ENCODE results near the gene WDTC1.

Gene WDTC1

GRCh38 chr1:27321813-27322568 lies 87.6 kb downstream of the WDTC1 start, which contains the start of gene TMEM222:
Gene TMEM222 (plus strand): TSS chr1:27322163. CDS start chr1:27322198, 35 bp downstream.
- H3K4me3 ChIP-seq (ENCODE audit: low read depth, low read length), result peak within 1 kb of the TSS; percentile 96
- no peak for TF ChIP-seq CTCF (IDR thresholded peaks at IDR 0.05)
- H2AFZ ChIP-seq, result peak within 1 kb of the TSS; percentile 98
- no peaks in the 10 kb centered on the region for H3K9me3 ChIP-seq (ENCODE audit: control insufficient read depth, low read length)
- H3K79me2 ChIP-seq, result peaks cover 8% of the 10 kb centered on the region
- no peaks in the 10 kb centered on the region for H3K27me3 ChIP-seq (ENCODE audit: control insufficient read depth, insufficient read depth, low read length)
- peak within 1 kb of the TSS; percentile 92 for H3K27ac ChIP-seq
- no peaks in the 10 kb centered on the region for H3K36me3 ChIP-seq (ENCODE audit: control insufficient read depth, insufficient read depth, low read length)
- peak within 1 kb of the TSS; percentile 80 for H3K9ac ChIP-seq
- no peaks in the 10 kb centered on the region for H3K4me1 ChIP-seq
- peak within 1 kb of the TSS; percentile 94 for H3K4me2 ChIP-seq (ENCODE audit: low read length)

- Histone ChIP-seq H3K27me3 (ENCODE audit: control insufficient read depth, insufficient read depth, low read length) (no peaks in the 10 kb centered on the region), H2AFZ (peak overlapping the region; percentile 79), H3K4me1 (no peaks in the 10 kb centered on the region)
Observed at GRCh38 chr1:27322569-27323240, 88.3 kb downstream of the WDTC1 start.

GRCh38 chr1:27325286-27325685 lies 90.9 kb downstream of the WDTC1 start:
- no peaks in the 10 kb centered on the region for H3K36me3 ChIP-seq (ENCODE audit: control insufficient read depth, insufficient read depth, low read length)
- H3K9ac ChIP-seq, result no peak overlapping the region
- H3K79me2 ChIP-seq, result peaks cover 11% of the 10 kb centered on the region
- H3K27ac ChIP-seq, result no peak overlapping the region
- no peak overlapping the region for H3K4me2 ChIP-seq (ENCODE audit: low read length)
- H2AFZ ChIP-seq, result no peak overlapping the region
- H3K4me1 ChIP-seq, result no peaks in the 10 kb centered on the region
- H3K27me3 ChIP-seq (ENCODE audit: control insufficient read depth, insufficient read depth, low read length), result no peaks in the 10 kb centered on the region
- TF ChIP-seq CTCF (IDR thresholded peaks at IDR 0.05), result no peak
- no peak overlapping the region for H3K4me3 ChIP-seq (ENCODE audit: low read depth, low read length)
- H3K9me3 ChIP-seq (ENCODE audit: control insufficient read depth, low read length), result no peaks in the 10 kb centered on the region

More at GRCh38 chr1:27322569-27323240, 88.3 kb downstream of the WDTC1 start:
- Histone ChIP-seq H3K36me3 (ENCODE audit: control insufficient read depth, insufficient read depth, low read length) (no peaks in the 10 kb centered on the region), H3K4me2 (ENCODE audit: low read length) (peak overlapping the region; percentile 94), H3K9ac (peak overlapping the region; percentile 80), H3K9me3 (ENCODE audit: control insufficient read depth, low read length) (no peaks in the 10 kb centered on the region), H3K4me3 (ENCODE audit: low read depth, low read length) (peak overlapping the region; percentile 96), H3K27ac (peak overlapping the region; percentile 92), H3K79me2 (peaks cover 8% of the 10 kb centered on the region)
- TF ChIP-seq CTCF (IDR thresholded peaks at IDR 0.05), result no peak

GRCh38 chr1:27327964-27328363 lies 93.5 kb downstream of the WDTC1 start:
- H3K27me3 ChIP-seq (ENCODE audit: control insufficient read depth, insufficient read depth, low read length), result no peaks in the 10 kb centered on the region
- H3K36me3 ChIP-seq (ENCODE audit: control insufficient read depth, insufficient read depth, low read length), result no peaks in the 10 kb centered on the region
- no peak overlapping the region for H3K9ac ChIP-seq
- TF ChIP-seq CTCF (IDR thresholded peaks at IDR 0.05), result no peak
- H3K9me3 ChIP-seq (ENCODE audit: control insufficient read depth, low read length), result no peaks in the 10 kb centered on the region
- H3K27ac ChIP-seq, result no peak overlapping the region
- H3K4me3 ChIP-seq (ENCODE audit: low read depth, low read length), result no peak overlapping the region
- H3K79me2 ChIP-seq, result peaks cover 16% of the 10 kb centered on the region
- no peak overlapping the region for H2AFZ ChIP-seq
- H3K4me2 ChIP-seq (ENCODE audit: low read length), result no peak overlapping the region
- no peaks in the 10 kb centered on the region for H3K4me1 ChIP-seq

Measured in parathyroid adenoma (tissue), 2 donors.